GM12878 (cell line): Measurements from ENCODE around the gene VPS45. TPM values are rescaled to one million over a fixed set of nuclear protein-coding genes. Genes with fewer than 3 reads are reported as not detected.

Experiments
- CHD1 ChIP-seq: IDR thresholded peaks from 2 replicates; pipeline ENCODE4 v1.6.1; 2012; ENCODE audit warnings: low read depth, low read length, improper control_type of control experiment
- CREM ChIP-seq: IDR thresholded peaks from 2 replicates; pipeline ENCODE4 v1.6.1; 2014; ENCODE audit warnings: antibody characterized with exemption, low read depth
- EED ChIP-seq: sonication (generic); IDR thresholded peaks from 2 replicates; pipeline ENCODE4 v1.6.1; 2016; ENCODE audit warnings: antibody characterized with exemption, low read depth
- FOXM1 ChIP-seq: IDR thresholded peaks from 2 replicates; pipeline ENCODE4 v1.6.1; 2012; ENCODE audit warnings: low read depth, mild to moderate bottlenecking, inconsistent platforms, low read length, moderate library complexity
- GABPA ChIP-seq: IDR thresholded peaks from 2 replicates; pipeline ENCODE4 v1.6.1; 2014; ENCODE audit warnings: antibody characterized with exemption, low read depth, mild to moderate bottlenecking, inconsistent platforms
- GATAD2B ChIP-seq: fragments of 450-650 bp; conservative IDR thresholded peaks from 2 replicates; pipeline ENCODE4 v1.6.1; 2017; ENCODE audit warnings: low read depth, mild to moderate bottlenecking, moderate library complexity
- HDGF ChIP-seq: fragments of 450-650 bp; IDR thresholded peaks from 2 replicates; pipeline ENCODE4 v1.6.1; 2016; ENCODE audit warnings: antibody characterized with exemption
- NFXL1 ChIP-seq: fragments of 450-650 bp; IDR thresholded peaks from 2 replicates; pipeline ENCODE4 v1.6.1; 2017; ENCODE audit warnings: antibody characterized with exemption, mild to moderate bottlenecking, borderline replicate concordance
- NFYA ChIP-seq: IDR thresholded peaks from 2 replicates; pipeline ENCODE4 v1.6.1; 2011; ENCODE audit warnings: low read depth, mild to moderate bottlenecking, low read length, improper control_type of control experiment, borderline replicate concordance
- RELA ChIP-seq: fragments of 450-650 bp; IDR thresholded peaks from 2 replicates; pipeline ENCODE4 v1.8.0; 2014; ENCODE audit warnings: borderline replicate concordance; ENCODE audit not compliant: partially characterized antibody
- RFX5 ChIP-seq: IDR thresholded peaks from 2 replicates; pipeline ENCODE4 v1.6.1; 2011; ENCODE audit warnings: low read depth, low read length, improper control_type of control experiment
- SIX5 ChIP-seq: IDR thresholded peaks from 2 replicates; pipeline ENCODE4 v1.6.1; 2011; ENCODE audit warnings: mild to moderate bottlenecking, low read depth, low read length, moderate library complexity; ENCODE audit not compliant: severe bottlenecking
- SUPT20H ChIP-seq: IDR thresholded peaks from 2 replicates; pipeline ENCODE4 v1.6.1; 2011; ENCODE audit warnings: low read depth, mild to moderate bottlenecking, low read length, moderate library complexity, borderline replicate concordance; ENCODE audit not compliant: control insufficient read depth
- TCF12 ChIP-seq: IDR thresholded peaks from 2 replicates; pipeline ENCODE4 v1.6.1; 2011; ENCODE audit warnings: low read depth, mild to moderate bottlenecking, low read length
- TCF3 ChIP-seq: IDR thresholded peaks from 2 replicates; pipeline ENCODE4 v1.6.1; 2012; ENCODE audit warnings: low read depth, mild to moderate bottlenecking, low read length, borderline replicate concordance; ENCODE audit not compliant: insufficient read depth
- TCF7 ChIP-seq: IDR thresholded peaks from 2 replicates; pipeline ENCODE4 v1.6.1; 2014; ENCODE audit warnings: antibody characterized with exemption, borderline replicate concordance
- YY1 ChIP-seq: IDR thresholded peaks from 2 replicates; pipeline ENCODE4 v1.6.1; 2011; ENCODE audit warnings: low read depth, mild to moderate bottlenecking, low read length
- ZNF217 ChIP-seq: fragments of 450-650 bp; IDR thresholded peaks from 2 replicates; pipeline ENCODE4 v1.6.1; 2017; ENCODE audit warnings: antibody characterized with exemption, mild to moderate bottlenecking
- ZNF384 ChIP-seq: IDR thresholded peaks from 2 replicates; pipeline ENCODE4 v1.6.1; 2012; ENCODE audit warnings: low read depth, mild to moderate bottlenecking, low read length, improper control_type of control experiment, borderline replicate concordance
- ZNF622 ChIP-seq: fragments of 450-650 bp; IDR thresholded peaks from 2 replicates; pipeline ENCODE4 v1.6.1; 2017; ENCODE audit warnings: mild to moderate bottlenecking, inconsistent platforms
- polyA plus RNA-seq, 11 experiments: library from polyadenylated mRNA; depleted of rRNA in 4 of 11; unstranded in 6 of 11; stranded (reverse) in 5 of 11; fragments of >200 nt; fragmentation: Nextera tagmentation in 4 of 11; fragmentation: Illumina TruSeq in 1 of 11; extraction: Ambion mirVana in 4 of 11; extraction: Trizol in 1 of 11; gene quantifications; 1 replicate in 1 of 11; 2 replicates in 10 of 11; pipeline versions ENCODE4 v1.2.1 to v1.2.3, GENCODE V29; 2011 to 2016; ENCODE audit warnings: inconsistent platforms in 2 of 11, missing spikeins in 2 of 11, low read depth in 1 of 11
- total RNA-seq, 4 experiments: library from RNA; depleted of rRNA in 3 of 4; stranded (reverse); fragments of >200 nt in 3 of 4; fragmentation: Illumina TruSeq in 1 of 4; extraction: Trizol in 1 of 4; gene quantifications; 2 replicates each; pipeline versions ENCODE4 v1.2.1 to v1.2.3, GENCODE V29; 2013 to 2021
- TF ChIP-seq, protein P1 (sequence below): fragments of 450-650 bp; IDR thresholded peaks from 2 replicates; pipeline ENCODE4 v1.6.1; 2018; ENCODE audit warnings: mild to moderate bottlenecking, low read depth, moderate library complexity; ENCODE audit not compliant: partially characterized antibody
- TF ChIP-seq, protein P2 (sequence below): IDR thresholded peaks from 2 replicates; pipeline ENCODE4 v1.6.1; 2012; ENCODE audit warnings: low read depth, low read length, improper control_type of control experiment
- TF ChIP-seq, protein P3 (sequence below): fragments of 450-650 bp; IDR thresholded peaks from 2 replicates; pipeline ENCODE4 v1.6.1; 2017; ENCODE audit warnings: mild to moderate bottlenecking, moderate library complexity

VPS45 gene
- total and polyA plus RNA-seq, 10 of the 15 experiments (the other 5 are each of a cell fraction or from before 2014, with no cell fraction given): 24.4 to 48.7 (median 34.5) TPM

DNA sequence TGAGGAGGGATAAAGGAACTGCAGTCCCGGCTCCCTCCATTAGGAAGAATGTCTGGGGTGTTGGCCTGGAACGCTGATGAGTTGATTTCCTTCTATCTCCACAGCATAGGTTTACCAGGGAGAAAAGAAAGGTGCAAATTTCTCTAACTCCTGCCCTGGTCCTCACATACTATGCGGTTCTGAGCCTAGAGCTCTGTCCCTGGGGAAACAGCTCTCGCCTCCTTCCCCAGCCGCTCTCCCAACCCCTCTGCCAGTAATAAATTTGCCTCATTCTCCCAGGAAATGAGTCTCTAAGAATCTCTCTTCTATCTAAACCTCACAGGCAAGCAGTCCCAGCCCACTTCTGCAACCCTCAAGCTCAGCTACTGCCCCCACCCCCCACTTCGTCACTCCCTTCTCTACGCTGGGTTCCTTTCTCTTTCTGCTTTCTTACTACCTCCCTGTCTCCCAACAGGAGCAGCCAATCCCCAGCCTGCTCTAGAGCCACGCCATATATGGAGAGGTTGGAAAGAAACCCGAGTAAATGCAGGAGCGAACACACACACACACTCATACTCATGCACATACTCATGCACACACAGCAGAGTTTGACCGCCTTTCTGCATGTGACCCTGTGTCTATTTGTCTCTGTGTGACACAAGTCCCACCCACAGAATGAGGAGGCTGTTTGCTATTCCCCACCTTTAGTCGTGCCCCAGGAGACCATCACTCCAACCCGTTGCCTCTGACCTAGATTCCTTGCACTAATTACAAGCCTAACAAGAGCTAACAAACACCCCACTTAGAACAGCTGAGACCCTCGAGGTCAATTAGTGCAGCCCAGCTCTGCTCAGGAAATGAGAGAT, 95.5 kb downstream of the VPS45 start (continued):
- TF ChIP-seq, protein P1, sequence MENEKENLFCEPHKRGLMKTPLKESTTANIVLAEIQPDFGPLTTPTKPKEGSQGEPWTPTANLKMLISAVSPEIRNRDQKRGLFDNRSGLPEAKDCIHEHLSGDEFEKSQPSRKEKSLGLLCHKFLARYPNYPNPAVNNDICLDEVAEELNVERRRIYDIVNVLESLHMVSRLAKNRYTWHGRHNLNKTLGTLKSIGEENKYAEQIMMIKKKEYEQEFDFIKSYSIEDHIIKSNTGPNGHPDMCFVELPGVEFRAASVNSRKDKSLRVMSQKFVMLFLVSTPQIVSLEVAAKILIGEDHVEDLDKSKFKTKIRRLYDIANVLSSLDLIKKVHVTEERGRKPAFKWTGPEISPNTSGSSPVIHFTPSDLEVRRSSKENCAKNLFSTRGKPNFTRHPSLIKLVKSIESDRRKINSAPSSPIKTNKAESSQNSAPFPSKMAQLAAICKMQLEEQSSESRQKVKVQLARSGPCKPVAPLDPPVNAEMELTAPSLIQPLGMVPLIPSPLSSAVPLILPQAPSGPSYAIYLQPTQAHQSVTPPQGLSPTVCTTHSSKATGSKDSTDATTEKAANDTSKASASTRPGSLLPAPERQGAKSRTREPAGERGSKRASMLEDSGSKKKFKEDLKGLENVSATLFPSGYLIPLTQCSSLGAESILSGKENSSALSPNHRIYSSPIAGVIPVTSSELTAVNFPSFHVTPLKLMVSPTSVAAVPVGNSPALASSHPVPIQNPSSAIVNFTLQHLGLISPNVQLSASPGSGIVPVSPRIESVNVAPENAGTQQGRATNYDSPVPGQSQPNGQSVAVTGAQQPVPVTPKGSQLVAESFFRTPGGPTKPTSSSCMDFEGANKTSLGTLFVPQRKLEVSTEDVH: no peak
- TF ChIP-seq GABPA (no peak), CREM (peak; percentile 78), EED (peak; percentile 85), YY1 (peak; percentile 35; the same call in 1 of the 2 replicates), CHD1 (no peak), TCF7 (no peak), ZNF622 (no peak), GATAD2B (0 out of 2 replicates have a peak, but pooled peaks have one; percentile 25), RELA (peak; percentile 60), NFYA (no peak), FOXM1 (no peak), RFX5 (no peak), ZNF217 (no peak), ZNF384 (no peak), SUPT20H (no peak), TCF12 (no peak), SIX5 (no peak), TCF3 (peak; percentile 27; the same call in 1 of the 2 replicates), HDGF (peak; percentile 81; the same call in 1 of the 2 replicates), NFXL1 (no peak)
- TF ChIP-seq, protein P2, sequence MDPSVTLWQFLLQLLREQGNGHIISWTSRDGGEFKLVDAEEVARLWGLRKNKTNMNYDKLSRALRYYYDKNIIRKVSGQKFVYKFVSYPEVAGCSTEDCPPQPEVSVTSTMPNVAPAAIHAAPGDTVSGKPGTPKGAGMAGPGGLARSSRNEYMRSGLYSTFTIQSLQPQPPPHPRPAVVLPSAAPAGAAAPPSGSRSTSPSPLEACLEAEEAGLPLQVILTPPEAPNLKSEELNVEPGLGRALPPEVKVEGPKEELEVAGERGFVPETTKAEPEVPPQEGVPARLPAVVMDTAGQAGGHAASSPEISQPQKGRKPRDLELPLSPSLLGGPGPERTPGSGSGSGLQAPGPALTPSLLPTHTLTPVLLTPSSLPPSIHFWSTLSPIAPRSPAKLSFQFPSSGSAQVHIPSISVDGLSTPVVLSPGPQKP: no peak
- TF ChIP-seq, protein P3, sequence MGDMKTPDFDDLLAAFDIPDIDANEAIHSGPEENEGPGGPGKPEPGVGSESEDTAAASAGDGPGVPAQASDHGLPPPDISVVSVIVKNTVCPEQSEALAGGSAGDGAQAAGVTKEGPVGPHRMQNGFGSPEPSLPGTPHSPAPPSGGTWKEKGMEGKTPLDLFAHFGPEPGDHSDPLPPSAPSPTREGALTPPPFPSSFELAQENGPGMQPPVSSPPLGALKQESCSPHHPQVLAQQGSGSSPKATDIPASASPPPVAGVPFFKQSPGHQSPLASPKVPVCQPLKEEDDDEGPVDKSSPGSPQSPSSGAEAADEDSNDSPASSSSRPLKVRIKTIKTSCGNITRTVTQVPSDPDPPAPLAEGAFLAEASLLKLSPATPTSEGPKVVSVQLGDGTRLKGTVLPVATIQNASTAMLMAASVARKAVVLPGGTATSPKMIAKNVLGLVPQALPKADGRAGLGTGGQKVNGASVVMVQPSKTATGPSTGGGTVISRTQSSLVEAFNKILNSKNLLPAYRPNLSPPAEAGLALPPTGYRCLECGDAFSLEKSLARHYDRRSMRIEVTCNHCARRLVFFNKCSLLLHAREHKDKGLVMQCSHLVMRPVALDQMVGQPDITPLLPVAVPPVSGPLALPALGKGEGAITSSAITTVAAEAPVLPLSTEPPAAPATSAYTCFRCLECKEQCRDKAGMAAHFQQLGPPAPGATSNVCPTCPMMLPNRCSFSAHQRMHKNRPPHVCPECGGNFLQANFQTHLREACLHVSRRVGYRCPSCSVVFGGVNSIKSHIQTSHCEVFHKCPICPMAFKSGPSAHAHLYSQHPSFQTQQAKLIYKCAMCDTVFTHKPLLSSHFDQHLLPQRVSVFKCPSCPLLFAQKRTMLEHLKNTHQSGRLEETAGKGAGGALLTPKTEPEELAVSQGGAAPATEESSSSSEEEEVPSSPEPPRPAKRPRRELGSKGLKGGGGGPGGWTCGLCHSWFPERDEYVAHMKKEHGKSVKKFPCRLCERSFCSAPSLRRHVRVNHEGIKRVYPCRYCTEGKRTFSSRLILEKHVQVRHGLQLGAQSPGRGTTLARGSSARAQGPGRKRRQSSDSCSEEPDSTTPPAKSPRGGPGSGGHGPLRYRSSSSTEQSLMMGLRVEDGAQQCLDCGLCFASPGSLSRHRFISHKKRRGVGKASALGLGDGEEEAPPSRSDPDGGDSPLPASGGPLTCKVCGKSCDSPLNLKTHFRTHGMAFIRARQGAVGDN: peak; percentile 28; the same call in 1 of the 2 replicates
